Measurements from ENCODE around the gene MSN.
"Not testable (repeated sequence)": the region's sequence is repeated elsewhere in the genome, so short reads cannot be mapped to it uniquely, and the experiment has no call there.

MSN gene

GRCh38 chrX:65667503-65668376 is at the start of gene MSN:
Gene MSN (plus strand): TSS chrX:65667654. CDS start chrX:65667842, 188 bp downstream.
- DNase-seq (ENCODE audit: low read depth): peak; percentile 51

- not testable (repeated sequence) for DNase-seq (ENCODE audit: low read depth)
Measured at GRCh38 chrX:65620096-65620705, 47.3 kb upstream of the MSN start.

- no peak for DNase-seq (ENCODE audit: low read depth)
Measured at GRCh38 chrX:65630771-65631170, 36.7 kb upstream of the MSN start.

- DNase-seq (ENCODE audit: low read depth): no peak
Measured at GRCh38 chrX:65633826-65634225, 33.6 kb upstream of the MSN start.

GRCh38 chrX:65634732-65635131 is 32.7 kb upstream of the MSN start:
- no peak for DNase-seq (ENCODE audit: low read depth)

- no peak for DNase-seq (ENCODE audit: low read depth)
Measured at GRCh38 chrX:65635378-65635777, 32.1 kb upstream of the MSN start.

GRCh38 chrX:65635822-65636221 is 31.6 kb upstream of the MSN start:
- DNase-seq (ENCODE audit: low read depth): no peak

- not testable (repeated sequence) for DNase-seq (ENCODE audit: low read depth)
Measured at GRCh38 chrX:65636261-65636660, 31.2 kb upstream of the MSN start.

- DNase-seq (ENCODE audit: low read depth): no peak
Measured at GRCh38 chrX:65637335-65637734, 30.1 kb upstream of the MSN start.

- no peak for DNase-seq (ENCODE audit: low read depth)
Measured at GRCh38 chrX:65642914-65643491, 24.5 kb upstream of the MSN start.

GRCh38 chrX:65643531-65644052 is 23.9 kb upstream of the MSN start:
- no peak for DNase-seq (ENCODE audit: low read depth)

- no peak for DNase-seq (ENCODE audit: low read depth)
Measured at GRCh38 chrX:65644621-65645289, 22.7 kb upstream of the MSN start.

GRCh38 chrX:65647801-65648200 is 19.7 kb upstream of the MSN start:
- no peak for DNase-seq (ENCODE audit: low read depth)

GRCh38 chrX:65652098-65652497 is 15.4 kb upstream of the MSN start:
- no peak for DNase-seq (ENCODE audit: low read depth)

GRCh38 chrX:65657009-65657441 is 10.4 kb upstream of the MSN start:
- DNase-seq (ENCODE audit: low read depth): not testable (repeated sequence)

GRCh38 chrX:65657659-65658058 is 9.8 kb upstream of the MSN start:
- no peak for DNase-seq (ENCODE audit: low read depth)

- no peak for DNase-seq (ENCODE audit: low read depth)
Measured at GRCh38 chrX:65658229-65658628, 9.2 kb upstream of the MSN start.

GRCh38 chrX:65667157-65667502 is 324 bp upstream of the MSN start:
- DNase-seq (ENCODE audit: low read depth): no peak

GRCh38 chrX:65668377-65669310 is 1.2 kb downstream of the MSN start:
- no peak for DNase-seq (ENCODE audit: low read depth)

GRCh38 chrX:65671286-65671685 is 3.8 kb downstream of the MSN start:
- no peak for DNase-seq (ENCODE audit: low read depth)

- no peak for DNase-seq (ENCODE audit: low read depth)
Measured at GRCh38 chrX:65671966-65672365, 4.5 kb downstream of the MSN start.

Data from activated gamma-delta T cell treated with anti-CD3 and anti-CD28 coated beads, Interleukin-2, amount 50 U/mL, for 16 hours (primary cell).